ENCODE data around the gene PTPN4. TPM values are rescaled to one million over a fixed set of nuclear protein-coding genes. Genes with fewer than 3 reads are reported as not detected.

Gene PTPN4
- total and polyA plus RNA-seq, 2 experiments from 2014 or later: 19.8 to 24.3 TPM

- Histone ChIP-seq H3K4me1 (ENCODE audit: insufficient read depth) (no peaks in the 10 kb centered on the region), H3K27me3 (replicated peaks; ENCODE audit: insufficient read depth) (no peaks in the 10 kb centered on the region), H3K4me3 (peak overlapping the region; percentile 84), H3K4me2 (ENCODE audit: unreplicated experiment) (peak overlapping the region; percentile 92), H3K79me2 (ENCODE audit: insufficient read depth) (no peaks in the 10 kb centered on the region), H3K9me3 (ENCODE audit: low read depth) (no peaks in the 10 kb centered on the region), H3K36me3 (ENCODE audit: low read depth) (no peaks in the 10 kb centered on the region), H3F3A (ENCODE audit: insufficient read depth) (no peaks in the 10 kb centered on the region), H3K27ac (no peak overlapping the region), H4K20me1 (ENCODE audit: insufficient read depth) (no peaks in the 10 kb centered on the region), H3K9me2 (ENCODE audit: insufficient read depth) (no peaks in the 10 kb centered on the region), H2AFZ (peak overlapping the region; percentile 96), H3K9ac (peak overlapping the region; percentile 73)
- DNase-seq: peak; percentile 8
- in situ Hi-C loops (cut with MboI): no loop called here
- WGBS, 2 experiments (ENCODE audit: low coverage in 1 of 2, low lambda C conversion rate in 2 of 2, missing lambda C conversion rate in 2 of 2): 11 to 12% methylated on average over 17 of the region's 17 CpGs
- TF ChIP-seq EZH2 (IDR thresholded peaks at IDR 0.05; ENCODE audit: insufficient read depth, poor library complexity, severe bottlenecking): no peak
- no peak for TF ChIP-seq EZH2phosphoT487 (IDR thresholded peaks at IDR 0.05; ENCODE audit: insufficient read depth, low read depth)
These were observed 254.0 kb downstream of the PTPN4 start for GRCh38 chr2:120013597-120014223.

- Histone ChIP-seq H3K4me3 (peak overlapping the region; percentile 84), H3K9me2 (ENCODE audit: insufficient read depth) (no peaks in the 10 kb centered on the region), H3F3A (ENCODE audit: insufficient read depth) (no peaks in the 10 kb centered on the region), H3K36me3 (ENCODE audit: low read depth) (no peaks in the 10 kb centered on the region), H3K27ac (no peak overlapping the region), H3K4me2 (ENCODE audit: unreplicated experiment) (peak overlapping the region; percentile 92), H3K79me2 (ENCODE audit: insufficient read depth) (no peaks in the 10 kb centered on the region), H3K4me1 (ENCODE audit: insufficient read depth) (no peaks in the 10 kb centered on the region), H3K9ac (no peak overlapping the region), H3K9me3 (ENCODE audit: low read depth) (no peaks in the 10 kb centered on the region), H4K20me1 (ENCODE audit: insufficient read depth) (no peaks in the 10 kb centered on the region), H3K27me3 (replicated peaks; ENCODE audit: insufficient read depth) (no peaks in the 10 kb centered on the region), H2AFZ (peak overlapping the region; percentile 96; the same call in 1 of the 2 replicates)
- TF ChIP-seq EZH2phosphoT487 (IDR thresholded peaks at IDR 0.05; ENCODE audit: insufficient read depth, low read depth) (no peak), EZH2 (IDR thresholded peaks at IDR 0.05; ENCODE audit: insufficient read depth, poor library complexity, severe bottlenecking) (no peak)
- in situ Hi-C loops (cut with MboI): no loop called here
- peak; percentile 5 for DNase-seq
- WGBS, 2 experiments (ENCODE audit: low coverage in 1 of 2, low lambda C conversion rate in 2 of 2, missing lambda C conversion rate in 2 of 2): 64 to 70% methylated on average over 8 of the region's 8 CpGs
These were observed 254.7 kb downstream of the PTPN4 start for GRCh38 chr2:120014226-120014980.

- Histone ChIP-seq H3F3A (ENCODE audit: insufficient read depth) (no peaks in the 10 kb centered on the region), H2AFZ (no peak overlapping the region), H3K9ac (no peak overlapping the region), H3K27ac (no peak overlapping the region), H3K4me2 (ENCODE audit: unreplicated experiment) (no peak overlapping the region), H3K4me3 (no peak overlapping the region), H3K9me2 (ENCODE audit: insufficient read depth) (no peaks in the 10 kb centered on the region), H4K20me1 (ENCODE audit: insufficient read depth) (no peaks in the 10 kb centered on the region), H3K27me3 (replicated peaks; ENCODE audit: insufficient read depth) (no peaks in the 10 kb centered on the region), H3K79me2 (ENCODE audit: insufficient read depth) (no peaks in the 10 kb centered on the region), H3K4me1 (ENCODE audit: insufficient read depth) (no peaks in the 10 kb centered on the region), H3K36me3 (ENCODE audit: low read depth) (no peaks in the 10 kb centered on the region), H3K9me3 (ENCODE audit: low read depth) (no peaks in the 10 kb centered on the region)
- no peak for TF ChIP-seq EZH2phosphoT487 (IDR thresholded peaks at IDR 0.05; ENCODE audit: insufficient read depth, low read depth)
- no peak for TF ChIP-seq EZH2 (IDR thresholded peaks at IDR 0.05; ENCODE audit: insufficient read depth, poor library complexity, severe bottlenecking)
- WGBS, 2 experiments (ENCODE audit: low coverage in 1 of 2, low lambda C conversion rate in 2 of 2, missing lambda C conversion rate in 2 of 2): 87 to 90% methylated on average over 3 of the region's 3 CpGs
- no peak for DNase-seq
- in situ Hi-C loops (cut with MboI): no loop called here
These were observed 257.1 kb downstream of the PTPN4 start for GRCh38 chr2:120016800-120017199.

- H3F3A ChIP-seq (ENCODE audit: insufficient read depth): no peaks in the 10 kb centered on the region
- no peaks in the 10 kb centered on the region for H3K4me1 ChIP-seq (ENCODE audit: insufficient read depth)
- 68 to 75% methylated on average over 2 of the region's 2 CpGs for WGBS, 2 experiments (ENCODE audit: low coverage in 1 of 2, low lambda C conversion rate in 2 of 2, missing lambda C conversion rate in 2 of 2)
- no peak overlapping the region for H3K27ac ChIP-seq
- no peak overlapping the region for H3K9ac ChIP-seq
- H3K36me3 ChIP-seq (ENCODE audit: low read depth): no peaks in the 10 kb centered on the region
- H2AFZ ChIP-seq: no peak overlapping the region
- in situ Hi-C loops (cut with MboI): no loop called here
- no peaks in the 10 kb centered on the region for H3K9me2 ChIP-seq (ENCODE audit: insufficient read depth)
- H3K4me3 ChIP-seq: no peak overlapping the region
- H3K27me3 ChIP-seq (replicated peaks; ENCODE audit: insufficient read depth): no peaks in the 10 kb centered on the region
- H3K4me2 ChIP-seq (ENCODE audit: unreplicated experiment): no peak overlapping the region
- no peaks in the 10 kb centered on the region for H4K20me1 ChIP-seq (ENCODE audit: insufficient read depth)
- TF ChIP-seq EZH2phosphoT487 (IDR thresholded peaks at IDR 0.05; ENCODE audit: insufficient read depth, low read depth) (no peak), EZH2 (IDR thresholded peaks at IDR 0.05; ENCODE audit: insufficient read depth, poor library complexity, severe bottlenecking) (no peak)
- H3K9me3 ChIP-seq (ENCODE audit: low read depth): no peaks in the 10 kb centered on the region
- no peaks in the 10 kb centered on the region for H3K79me2 ChIP-seq (ENCODE audit: insufficient read depth)
- DNase-seq: no peak
These were observed 257.5 kb downstream of the PTPN4 start for GRCh38 chr2:120017201-120017600.
